ENCODE measurements around the gene CHMP4A.

DNA sequence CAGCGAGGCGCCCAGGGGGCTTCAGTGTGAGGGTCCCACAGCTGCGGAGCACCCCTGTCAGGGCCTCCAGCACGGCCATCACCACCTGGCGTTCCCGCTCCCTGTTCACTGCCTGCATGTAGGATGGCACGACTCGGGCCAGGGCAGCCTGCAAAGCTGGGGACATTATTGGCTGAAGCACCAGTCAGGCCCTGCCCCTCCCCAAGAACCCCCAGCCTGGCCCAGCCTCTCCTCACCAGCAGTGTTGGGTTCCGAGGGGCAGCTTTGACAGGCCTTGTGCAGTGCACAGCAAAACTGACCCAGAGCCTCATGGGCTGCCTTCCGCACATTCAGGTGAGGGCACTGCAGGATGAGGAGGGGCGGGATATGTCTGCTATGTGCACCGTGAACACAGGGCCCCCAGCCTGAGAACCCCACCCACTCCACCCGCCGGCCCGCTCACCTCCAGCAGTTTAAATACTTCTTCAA lies 30.2 kb downstream of the CHMP4A start:
- TF ChIP-seq, protein P1, sequence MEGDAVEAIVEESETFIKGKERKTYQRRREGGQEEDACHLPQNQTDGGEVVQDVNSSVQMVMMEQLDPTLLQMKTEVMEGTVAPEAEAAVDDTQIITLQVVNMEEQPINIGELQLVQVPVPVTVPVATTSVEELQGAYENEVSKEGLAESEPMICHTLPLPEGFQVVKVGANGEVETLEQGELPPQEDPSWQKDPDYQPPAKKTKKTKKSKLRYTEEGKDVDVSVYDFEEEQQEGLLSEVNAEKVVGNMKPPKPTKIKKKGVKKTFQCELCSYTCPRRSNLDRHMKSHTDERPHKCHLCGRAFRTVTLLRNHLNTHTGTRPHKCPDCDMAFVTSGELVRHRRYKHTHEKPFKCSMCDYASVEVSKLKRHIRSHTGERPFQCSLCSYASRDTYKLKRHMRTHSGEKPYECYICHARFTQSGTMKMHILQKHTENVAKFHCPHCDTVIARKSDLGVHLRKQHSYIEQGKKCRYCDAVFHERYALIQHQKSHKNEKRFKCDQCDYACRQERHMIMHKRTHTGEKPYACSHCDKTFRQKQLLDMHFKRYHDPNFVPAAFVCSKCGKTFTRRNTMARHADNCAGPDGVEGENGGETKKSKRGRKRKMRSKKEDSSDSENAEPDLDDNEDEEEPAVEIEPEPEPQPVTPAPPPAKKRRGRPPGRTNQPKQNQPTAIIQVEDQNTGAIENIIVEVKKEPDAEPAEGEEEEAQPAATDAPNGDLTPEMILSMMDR (conservative IDR thresholded peaks at IDR 0.05; ENCODE audit: low read depth, low read length) = no peak
- TF ChIP-seq EZH2 (IDR thresholded peaks at IDR 0.05; ENCODE audit: borderline replicate concordance, low read depth, low read length, poor library complexity, severe bottlenecking) = no peak
